HL-60/S4 (cell line): Measurements from ENCODE around the gene GAS7.

ENCODE experiments used
- in situ Hi-C: fragments of 300-500 bp; cut with MboI; formaldehyde crosslinking; loops from 2 replicates; pipeline ENCODE4 v1.14.3; 2022; ENCODE audit warnings: low sequenced_read_pairs

Gene GAS7

GRCh38 chr17:10172778-10173177 is 25.6 kb downstream of the GAS7 start:
- in situ Hi-C loops: no loop called here

GRCh38 chr17:10172241-10172741 is 26.1 kb downstream of the GAS7 start:
- in situ Hi-C loops: no loop called here

- in situ Hi-C loops: no loop called here
Observed at GRCh38 chr17:10171581-10171981, 26.8 kb downstream of the GAS7 start.

- in situ Hi-C loops: no loop called here
Observed at GRCh38 chr17:10171122-10171571, 27.3 kb downstream of the GAS7 start.

GRCh38 chr17:10170233-10170632 is 28.2 kb downstream of the GAS7 start:
- in situ Hi-C loops: no loop called here

- in situ Hi-C loops: no loop called here
Observed at GRCh38 chr17:10169290-10169689, 29.1 kb downstream of the GAS7 start.

GRCh38 chr17:10166176-10166935 is 32.0 kb downstream of the GAS7 start:
- in situ Hi-C loops: no loop called here

- in situ Hi-C loops: no loop called here
Observed at GRCh38 chr17:10162096-10162495, 36.3 kb downstream of the GAS7 start.

- in situ Hi-C loops: no loop called here
Observed at GRCh38 chr17:10161386-10161785, 37.0 kb downstream of the GAS7 start.

- in situ Hi-C loops: no loop called here
Observed at GRCh38 chr17:10156948-10157607, 41.3 kb downstream of the GAS7 start.

GRCh38 chr17:10156599-10156947 is 41.8 kb downstream of the GAS7 start:
- in situ Hi-C loops: no loop called here

GRCh38 chr17:10156077-10156435 is 42.4 kb downstream of the GAS7 start:
- in situ Hi-C loops: no loop called here

- in situ Hi-C loops: no loop called here
Observed at GRCh38 chr17:10155371-10156076, 42.9 kb downstream of the GAS7 start.

GRCh38 chr17:10151667-10152496 is 46.5 kb downstream of the GAS7 start:
- in situ Hi-C loops: no loop called here

GRCh38 chr17:10149573-10150399 is 48.6 kb downstream of the GAS7 start:
- in situ Hi-C loops: no loop called here

- in situ Hi-C loops: no loop called here
Observed at GRCh38 chr17:10147761-10148415, 50.5 kb downstream of the GAS7 start.

GRCh38 chr17:10147040-10147439 is 51.4 kb downstream of the GAS7 start:
- in situ Hi-C loops: no loop called here

- in situ Hi-C loops: no loop called here
Observed at GRCh38 chr17:10144982-10145381, 53.4 kb downstream of the GAS7 start.

GRCh38 chr17:10144456-10144855 is 54.0 kb downstream of the GAS7 start:
- in situ Hi-C loops: no loop called here

- in situ Hi-C loops: no loop called here
Observed at GRCh38 chr17:10141436-10141835, 57.0 kb downstream of the GAS7 start.
